OCI-LY3 (cell line): Measurements from ENCODE around the gene TMEFF1.

Source experiments
- H2AFZ ChIP-seq: fragments of 200-600, 300-600 bp; shearing (Covaris generic); 2 replicates; pipeline ENCODE4 v1.6.0; 2014; ENCODE audit warnings: antibody characterized with exemption, low read depth, low read length
- H3K27ac ChIP-seq: fragments of 200-600, 300-600 bp; sonication (generic); 2 replicates; pipeline ENCODE4 v1.5.1; 2014; ENCODE audit warnings: mild to moderate bottlenecking, low read length, moderate library complexity, mixed read lengths
- H3K27me3 ChIP-seq: fragments of 200-600, 300-600 bp; sonication (generic); 2 replicates; pipeline ENCODE4 v1.6.1; 2014; ENCODE audit warnings: low read depth, low read length, mixed read lengths
- H3K36me3 ChIP-seq: fragments of 200-600, 300-600 bp; sonication (generic); replicated peaks from 2 replicates; pipeline ENCODE3; 2014; ENCODE audit warnings: low read depth, low read length, mixed read lengths
- H3K4me1 ChIP-seq: fragments of 300-600, 200-600 bp; sonication (generic); 2 replicates; pipeline ENCODE4 v1.6.1; 2014; ENCODE audit warnings: low read length, mixed read lengths
- H3K4me2 ChIP-seq: fragments of 200-600, 300-600 bp; sonication (generic); 2 replicates; pipeline ENCODE4 v1.6.1; 2014; ENCODE audit warnings: low read length, mixed read lengths
- H3K4me3 ChIP-seq: fragments of 300-600, 200-600 bp; sonication (generic); 2 replicates; pipeline ENCODE4 v1.5.1; 2014; ENCODE audit warnings: antibody characterized with exemption, mild to moderate bottlenecking, low read length, moderate library complexity
- H3K79me2 ChIP-seq: fragments of 300-600, 200-600 bp; shearing (Covaris generic); 2 replicates; pipeline ENCODE4 v1.6.1; 2014; ENCODE audit warnings: mild to moderate bottlenecking, low read length, mixed read lengths
- H3K9ac ChIP-seq: fragments of 300-600, 200-600 bp; shearing (Covaris generic); 2 replicates; pipeline ENCODE4 v1.6.0; 2014; ENCODE audit warnings: mild to moderate bottlenecking, low read length, moderate library complexity
- H3K9me3 ChIP-seq: fragments of 200-600, 300-600 bp; shearing (Covaris generic); 2 replicates; pipeline ENCODE4 v1.6.1; 2014; ENCODE audit warnings: low read length, mixed read lengths; ENCODE audit not compliant: insufficient read depth
- H4K20me1 ChIP-seq: fragments of 200-600, 300-600 bp; sonication (generic); 2 replicates; pipeline ENCODE4 v1.6.1; 2016; ENCODE audit warnings: low read length, mixed read lengths; ENCODE audit not compliant: insufficient read depth
- EZH2phosphoT487 ChIP-seq: fragments of 200-600 bp; shearing (Covaris generic); IDR thresholded peaks from 2 replicates; pipeline ENCODE4 v1.6.1; 2018; ENCODE audit warnings: antibody characterized with exemption, mixed run types, low read depth
- TF ChIP-seq, protein P1 (sequence below): fragments of 200-600, 300-600 bp; sonication (generic); IDR thresholded peaks from 2 replicates; pipeline ENCODE4 v1.5.1; 2014; ENCODE audit warnings: antibody characterized with exemption, low read length, low read depth

TMEFF1 gene

DNA sequence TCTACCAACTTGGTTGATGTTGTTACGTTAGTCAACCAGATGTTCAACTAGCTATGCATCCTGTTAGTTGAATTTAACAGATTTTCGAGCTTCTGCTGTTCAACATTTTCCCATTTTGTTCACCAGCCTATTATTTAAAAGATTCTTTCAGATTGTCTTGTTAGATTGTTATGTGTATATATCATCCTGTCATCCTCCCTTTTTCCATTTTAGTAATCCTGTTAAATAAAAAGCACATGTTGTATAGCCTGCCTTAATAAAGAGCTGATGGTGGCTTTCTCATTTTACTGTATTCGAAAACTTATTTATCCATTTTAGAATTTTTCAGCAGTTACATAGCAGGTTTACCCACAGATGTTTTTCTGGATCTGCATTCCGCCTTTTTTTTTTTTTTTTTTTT lies 4.3 kb downstream of the TMEFF1 start:
- Histone ChIP-seq H3K4me3 (no peak overlapping the region), H3K4me1 (peaks cover 8% of the 10 kb centered on the region; the same call in 1 of the 2 replicates), H3K4me2 (no peak overlapping the region), H3K9ac (no peak overlapping the region), H3K36me3 (no peaks in the 10 kb centered on the region), H3K27me3 (no peaks in the 10 kb centered on the region), H3K9me3 (no peaks in the 10 kb centered on the region; the same call in 1 of the 2 replicates), H3K27ac (no peak overlapping the region), H2AFZ (no peak overlapping the region), H4K20me1 (no peaks in the 10 kb centered on the region), H3K79me2 (no peaks in the 10 kb centered on the region)
- TF ChIP-seq, protein P1, sequence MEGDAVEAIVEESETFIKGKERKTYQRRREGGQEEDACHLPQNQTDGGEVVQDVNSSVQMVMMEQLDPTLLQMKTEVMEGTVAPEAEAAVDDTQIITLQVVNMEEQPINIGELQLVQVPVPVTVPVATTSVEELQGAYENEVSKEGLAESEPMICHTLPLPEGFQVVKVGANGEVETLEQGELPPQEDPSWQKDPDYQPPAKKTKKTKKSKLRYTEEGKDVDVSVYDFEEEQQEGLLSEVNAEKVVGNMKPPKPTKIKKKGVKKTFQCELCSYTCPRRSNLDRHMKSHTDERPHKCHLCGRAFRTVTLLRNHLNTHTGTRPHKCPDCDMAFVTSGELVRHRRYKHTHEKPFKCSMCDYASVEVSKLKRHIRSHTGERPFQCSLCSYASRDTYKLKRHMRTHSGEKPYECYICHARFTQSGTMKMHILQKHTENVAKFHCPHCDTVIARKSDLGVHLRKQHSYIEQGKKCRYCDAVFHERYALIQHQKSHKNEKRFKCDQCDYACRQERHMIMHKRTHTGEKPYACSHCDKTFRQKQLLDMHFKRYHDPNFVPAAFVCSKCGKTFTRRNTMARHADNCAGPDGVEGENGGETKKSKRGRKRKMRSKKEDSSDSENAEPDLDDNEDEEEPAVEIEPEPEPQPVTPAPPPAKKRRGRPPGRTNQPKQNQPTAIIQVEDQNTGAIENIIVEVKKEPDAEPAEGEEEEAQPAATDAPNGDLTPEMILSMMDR, result no peak
- TF ChIP-seq EZH2phosphoT487, result no peak

DNA sequence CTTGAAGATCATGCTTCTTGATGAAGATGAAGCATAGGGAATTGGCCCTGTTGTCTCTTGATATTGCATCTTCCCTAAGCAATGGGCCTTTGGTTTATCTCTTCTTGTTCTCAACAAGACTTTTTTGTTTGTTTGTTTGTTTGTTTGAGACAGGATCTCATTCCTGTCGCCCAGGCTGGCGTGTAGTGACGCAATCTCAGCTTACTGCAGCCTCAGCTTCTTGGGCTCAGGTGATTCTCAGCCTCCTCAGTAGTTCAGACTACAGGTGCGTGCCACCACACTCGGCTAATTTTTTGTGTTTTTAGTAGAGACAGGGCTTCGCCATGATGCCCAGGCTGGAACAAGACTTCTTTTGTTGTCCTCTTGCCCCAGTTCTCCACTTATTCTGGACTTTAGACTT lies 5.2 kb downstream of the TMEFF1 start:
- no peak for TF ChIP-seq EZH2phosphoT487
- TF ChIP-seq, protein P1, result no peak
- Histone ChIP-seq H3K4me2 (no peak overlapping the region), H3K27ac (no peak overlapping the region), H3K79me2 (no peaks in the 10 kb centered on the region), H4K20me1 (no peaks in the 10 kb centered on the region), H3K9ac (no peak overlapping the region), H3K9me3 (no peaks in the 10 kb centered on the region; the same call in 1 of the 2 replicates), H3K4me1 (peaks cover 4% of the 10 kb centered on the region; the same call in 1 of the 2 replicates), H3K4me3 (no peak overlapping the region), H3K27me3 (no peaks in the 10 kb centered on the region), H2AFZ (no peak overlapping the region), H3K36me3 (no peaks in the 10 kb centered on the region)

DNA sequence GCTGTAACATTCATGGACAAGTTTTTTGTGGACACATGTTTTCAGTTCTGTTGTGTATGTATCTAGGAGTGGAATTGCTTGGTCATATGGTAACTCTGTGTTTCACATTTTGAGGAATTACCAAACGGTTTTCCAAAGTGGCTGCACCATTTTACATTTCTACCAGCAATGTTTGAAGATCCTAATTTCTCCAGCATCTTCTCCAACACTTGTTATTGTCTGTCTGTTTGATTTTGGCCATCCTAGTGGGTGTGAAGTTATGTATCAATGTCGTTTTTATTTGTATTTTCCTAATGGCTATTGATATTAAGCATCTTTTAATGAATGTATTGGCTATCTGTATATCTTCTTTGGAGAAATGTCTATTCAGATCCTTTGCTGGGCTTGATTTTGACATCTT lies 6.9 kb downstream of the TMEFF1 start:
- Histone ChIP-seq H3K27ac (no peak overlapping the region), H3K27me3 (no peaks in the 10 kb centered on the region), H3K9ac (no peak overlapping the region), H4K20me1 (no peaks in the 10 kb centered on the region), H3K4me2 (no peak overlapping the region), H3K9me3 (no peaks in the 10 kb centered on the region; the same call in 1 of the 2 replicates), H3K4me3 (no peak overlapping the region), H3K4me1 (no peaks in the 10 kb centered on the region), H2AFZ (no peak overlapping the region), H3K79me2 (no peaks in the 10 kb centered on the region), H3K36me3 (no peaks in the 10 kb centered on the region)
- TF ChIP-seq EZH2phosphoT487, result no peak
- TF ChIP-seq, protein P1, result no peak

DNA sequence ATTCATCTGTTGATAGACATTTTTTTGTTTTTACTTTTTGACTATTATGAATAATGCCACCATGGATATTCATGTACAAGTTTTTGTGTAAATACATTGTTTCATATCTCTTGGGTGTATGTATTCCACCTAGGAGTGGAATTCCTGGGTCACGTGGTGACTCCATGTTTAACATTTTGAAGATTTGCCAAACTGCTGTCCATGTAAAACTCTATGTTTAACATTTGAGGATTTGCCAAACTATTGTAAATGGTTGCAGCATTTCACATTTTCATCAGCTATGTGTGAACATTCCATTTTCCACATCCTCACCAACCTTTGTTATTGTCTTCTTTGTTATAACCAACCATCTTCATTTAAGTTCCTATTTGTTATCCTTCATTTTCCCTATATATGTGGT lies 12.2 kb downstream of the TMEFF1 start:
- Histone ChIP-seq H4K20me1 (no peaks in the 10 kb centered on the region), H3K4me3 (no peak overlapping the region), H3K79me2 (no peaks in the 10 kb centered on the region), H3K27ac (no peak overlapping the region), H3K36me3 (no peaks in the 10 kb centered on the region), H3K27me3 (no peaks in the 10 kb centered on the region), H3K9ac (no peak overlapping the region), H3K4me1 (0 out of 2 replicates have a peak, but pooled peaks cover under 1% of the 10 kb centered on the region), H3K9me3 (no peaks in the 10 kb centered on the region), H3K4me2 (no peak overlapping the region), H2AFZ (no peak overlapping the region)
- no peak for TF ChIP-seq EZH2phosphoT487
- TF ChIP-seq, protein P1, result no peak
